GM12891 (cell line): ENCODE results near the gene NECTIN2.
"Not testable (repeated sequence)": the region's sequence is repeated elsewhere in the genome, so short reads cannot be mapped to it uniquely, and the experiment has no call there.

Experiments used
- DNase-seq: peaks from one replicate; pipeline ENCODE4 v3.0.0; 2011; ENCODE audit warnings: low spot score; ENCODE audit not compliant: insufficient read length
- FAIRE-seq: peaks from 2 replicates; lab custom pipeline; 2011; peaks lifted over from hg19 to GRCh38; lab: Jason Lieb, UNC
- PAX5 ChIP-seq: IDR thresholded peaks from 2 replicates; pipeline ENCODE4 v1.6.1; 2011; ENCODE audit warnings: low read length, moderate library complexity, mild to moderate bottlenecking; ENCODE audit not compliant: insufficient read depth, severe bottlenecking
- POLR2A ChIP-seq: IDR thresholded peaks from 2 replicates; pipeline ENCODE4 v1.6.1; 2011; ENCODE audit warnings: low read depth, low read length, control low read depth
- POLR2AphosphoS5 ChIP-seq: IDR thresholded peaks from 2 replicates; pipeline ENCODE4 v1.6.1; 2011; ENCODE audit warnings: low read depth, low read length, control low read depth
- POU2F2 ChIP-seq: IDR thresholded peaks from 2 replicates; pipeline ENCODE4 v1.6.1; 2011; ENCODE audit warnings: low read depth, mild to moderate bottlenecking, control low read depth, low read length, moderate library complexity
- SPI1 ChIP-seq: IDR thresholded peaks from 2 replicates; pipeline ENCODE4 v1.6.1; 2011; ENCODE audit warnings: low read depth, low read length, control low read depth
- TAF1 ChIP-seq: IDR thresholded peaks from 2 replicates; pipeline ENCODE4 v1.6.1; 2011; ENCODE audit warnings: low read depth, low read length, control low read depth

The NECTIN2 gene

DNA sequence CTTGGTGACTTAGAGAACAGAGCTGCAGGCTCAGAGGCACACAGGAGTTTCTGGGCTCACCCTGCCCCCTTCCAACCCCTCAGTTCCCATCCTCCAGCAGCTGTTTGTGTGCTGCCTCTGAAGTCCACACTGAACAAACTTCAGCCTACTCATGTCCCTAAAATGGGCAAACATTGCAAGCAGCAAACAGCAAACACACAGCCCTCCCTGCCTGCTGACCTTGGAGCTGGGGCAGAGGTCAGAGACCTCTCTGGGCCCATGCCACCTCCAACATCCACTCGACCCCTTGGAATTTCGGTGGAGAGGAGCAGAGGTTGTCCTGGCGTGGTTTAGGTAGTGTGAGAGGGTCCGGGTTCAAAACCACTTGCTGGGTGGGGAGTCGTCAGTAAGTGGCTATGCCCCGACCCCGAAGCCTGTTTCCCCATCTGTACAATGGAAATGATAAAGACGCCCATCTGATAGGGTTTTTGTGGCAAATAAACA is 78.2 kb downstream of the NECTIN2 start:
- DNase-seq (no peak), FAIRE-seq (no peak)
- TF ChIP-seq SPI1 (no peak), POLR2A (no peak), POU2F2 (no peak), TAF1 (no peak), POLR2AphosphoS5 (no peak)

DNA sequence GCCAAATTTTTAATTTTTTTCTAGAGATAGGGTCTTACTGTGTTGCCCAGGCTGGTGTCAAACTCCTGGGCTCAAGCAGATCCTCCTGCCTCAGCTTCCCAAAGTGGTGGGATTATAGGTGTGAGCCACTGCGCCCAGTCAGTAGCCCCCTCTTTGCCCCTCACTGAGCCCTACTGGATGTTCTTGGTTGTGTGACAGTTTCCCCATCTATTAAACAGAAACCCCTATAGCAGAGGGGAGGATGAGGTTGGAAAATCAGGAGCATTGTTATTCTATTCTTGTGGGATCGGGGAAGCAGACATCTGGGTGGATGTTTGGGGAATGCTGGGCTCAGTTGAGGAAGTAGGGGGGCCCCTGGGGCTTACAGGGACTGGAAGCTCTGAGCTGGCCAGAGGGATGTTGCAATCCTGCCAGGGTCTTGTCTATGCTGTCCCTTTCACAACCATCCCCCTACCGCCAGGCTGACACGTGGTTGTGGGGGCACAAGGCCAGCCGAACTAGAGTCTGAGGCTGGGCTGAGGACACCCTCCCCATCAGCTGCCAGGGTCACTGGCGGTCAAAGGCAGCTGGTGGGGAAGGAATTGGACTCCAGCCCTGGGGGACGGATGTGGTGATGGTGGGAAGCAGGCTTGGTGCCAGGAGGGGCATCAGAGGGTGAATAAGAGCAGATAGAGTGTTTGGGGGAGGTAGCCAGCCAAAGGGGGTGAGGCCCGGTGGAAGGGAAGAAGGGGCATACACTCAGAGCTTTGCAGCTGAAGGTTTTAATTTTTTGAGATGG is 79.2 kb downstream of the NECTIN2 start:
- DNase-seq (no peak), FAIRE-seq (no peak)
- TF ChIP-seq TAF1, result no peak

GRCh38 chr19:44926245-44927077 is 80.4 kb downstream of the NECTIN2 start:
- FAIRE-seq, DNase-seq: not testable (repeated sequence)

DNA sequence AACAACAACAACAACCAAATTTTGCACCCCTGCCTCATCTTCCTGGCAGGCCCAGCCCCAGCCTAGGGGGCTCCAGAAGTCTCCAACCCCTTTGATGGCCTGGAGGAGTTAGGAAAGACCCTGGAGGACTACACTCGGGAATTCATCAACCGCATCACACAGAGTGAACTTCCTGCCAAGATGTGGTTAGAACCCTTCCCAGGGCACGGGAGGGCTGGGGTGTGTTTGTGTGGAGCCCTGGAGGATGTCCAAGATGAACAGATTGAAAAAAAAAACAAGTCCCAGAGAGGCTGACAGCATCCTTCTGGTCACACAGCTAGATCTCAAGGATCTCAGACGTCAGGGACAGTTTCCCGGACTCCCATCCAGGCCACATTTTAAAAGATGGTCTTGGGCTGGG is 81.6 kb downstream of the NECTIN2 start:
- TF ChIP-seq POU2F2, result no peak
- no peak for TF ChIP-seq POLR2A
- TF ChIP-seq POLR2AphosphoS5, result no peak
- no peak for TF ChIP-seq PAX5
- TF ChIP-seq SPI1, result no peak
- no peak for TF ChIP-seq TAF1
- DNase-seq (no peak), FAIRE-seq (no peak)

DNA sequence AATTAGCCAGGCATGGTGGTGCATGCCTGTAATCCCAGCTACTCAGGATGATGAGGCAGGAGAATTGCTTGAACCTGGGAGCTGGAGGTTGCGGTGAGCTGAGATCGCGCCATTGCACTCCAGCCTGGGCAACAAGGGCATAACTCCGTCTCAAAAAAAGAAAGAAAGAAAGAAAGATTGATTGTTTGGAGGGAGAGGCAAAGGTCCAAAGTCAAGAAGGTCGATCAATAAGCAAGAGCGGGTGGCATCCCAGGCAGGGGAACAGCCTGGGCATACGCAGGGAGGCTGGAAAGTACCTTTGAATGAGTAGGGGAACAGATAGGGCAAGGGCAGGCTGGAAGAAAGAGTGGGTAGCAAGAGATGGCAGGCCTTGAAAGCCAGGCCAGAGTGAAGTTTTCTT is 84.0 kb downstream of the NECTIN2 start:
- FAIRE-seq, result no peak
- DNase-seq, result no peak
- no peak for TF ChIP-seq TAF1
- no peak for TF ChIP-seq POLR2A
- TF ChIP-seq POLR2AphosphoS5, result no peak
- TF ChIP-seq POU2F2, result no peak
- no peak for TF ChIP-seq SPI1
- no peak for TF ChIP-seq PAX5

GRCh38 chr19:44931541-44931940 is 85.4 kb downstream of the NECTIN2 start:
- DNase-seq, result no peak
- no peak for FAIRE-seq
- no peak for TF ChIP-seq POLR2AphosphoS5
- TF ChIP-seq SPI1, result no peak
- no peak for TF ChIP-seq POU2F2
- TF ChIP-seq PAX5, result no peak
- no peak for TF ChIP-seq TAF1
- TF ChIP-seq POLR2A, result no peak
